ENCODE results near the gene CLDN2. TPM values are rescaled to one million over a fixed set of nuclear protein-coding genes. Genes with fewer than 3 reads are reported as not detected.

CLDN2 gene
- total RNA-seq, 1 donor from 2014 or later, result 0.13 TPM

DNA sequence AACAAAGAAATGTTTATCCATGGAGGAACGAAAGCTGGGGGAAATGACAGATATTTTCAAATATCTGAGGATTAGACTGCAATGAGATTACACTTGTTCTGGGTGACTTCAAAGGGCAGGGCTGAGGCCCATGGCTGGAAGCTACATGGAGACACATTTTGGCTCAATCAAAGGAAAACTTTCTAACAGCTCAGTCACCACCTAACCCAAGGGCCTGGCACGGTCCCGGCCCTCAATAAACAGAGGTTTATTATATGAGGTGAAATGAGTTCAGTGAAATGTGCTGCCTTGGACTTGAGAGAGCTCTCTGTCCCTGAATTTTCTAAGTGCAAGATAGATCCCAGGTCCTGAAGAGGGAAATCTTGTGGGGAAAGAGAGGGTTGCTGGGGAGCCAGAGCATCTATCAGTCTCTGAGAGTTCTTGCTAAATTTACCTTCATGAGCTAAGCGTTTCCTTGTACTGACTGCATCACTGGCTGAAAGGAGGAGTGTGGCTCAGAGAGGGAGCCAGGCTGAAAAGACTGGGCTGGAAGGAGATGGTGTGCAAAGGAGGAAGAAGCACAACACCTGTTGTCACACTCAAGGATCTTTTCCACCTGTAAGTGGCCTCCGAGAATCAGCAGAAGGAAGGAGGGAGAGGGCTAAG is 15.0 kb upstream of the CLDN2 start:
- no peak for DNase-seq (ENCODE audit: low read depth)
- TF ChIP-seq, protein P1, sequence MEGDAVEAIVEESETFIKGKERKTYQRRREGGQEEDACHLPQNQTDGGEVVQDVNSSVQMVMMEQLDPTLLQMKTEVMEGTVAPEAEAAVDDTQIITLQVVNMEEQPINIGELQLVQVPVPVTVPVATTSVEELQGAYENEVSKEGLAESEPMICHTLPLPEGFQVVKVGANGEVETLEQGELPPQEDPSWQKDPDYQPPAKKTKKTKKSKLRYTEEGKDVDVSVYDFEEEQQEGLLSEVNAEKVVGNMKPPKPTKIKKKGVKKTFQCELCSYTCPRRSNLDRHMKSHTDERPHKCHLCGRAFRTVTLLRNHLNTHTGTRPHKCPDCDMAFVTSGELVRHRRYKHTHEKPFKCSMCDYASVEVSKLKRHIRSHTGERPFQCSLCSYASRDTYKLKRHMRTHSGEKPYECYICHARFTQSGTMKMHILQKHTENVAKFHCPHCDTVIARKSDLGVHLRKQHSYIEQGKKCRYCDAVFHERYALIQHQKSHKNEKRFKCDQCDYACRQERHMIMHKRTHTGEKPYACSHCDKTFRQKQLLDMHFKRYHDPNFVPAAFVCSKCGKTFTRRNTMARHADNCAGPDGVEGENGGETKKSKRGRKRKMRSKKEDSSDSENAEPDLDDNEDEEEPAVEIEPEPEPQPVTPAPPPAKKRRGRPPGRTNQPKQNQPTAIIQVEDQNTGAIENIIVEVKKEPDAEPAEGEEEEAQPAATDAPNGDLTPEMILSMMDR (IDR thresholded peaks at IDR 0.05; ENCODE audit: insufficient read depth, low read length, poor library complexity, severe bottlenecking), result no peak
- H3K27me3 ChIP-seq (ENCODE audit: control insufficient read depth, insufficient read depth, low read length), result peaks cover 2% of the 10 kb centered on the region
- H3K36me3 ChIP-seq (ENCODE audit: control insufficient read depth, insufficient read depth, low read length), result no peaks in the 10 kb centered on the region
- no peak overlapping the region for H3K4me3 ChIP-seq (ENCODE audit: low read depth, low read length)

- H3K27me3 ChIP-seq (ENCODE audit: control insufficient read depth, insufficient read depth, low read length), result peaks cover 4% of the 10 kb centered on the region
- DNase-seq (ENCODE audit: low read depth), result no peak
- TF ChIP-seq, protein P1 (IDR thresholded peaks at IDR 0.05; ENCODE audit: insufficient read depth, low read length, poor library complexity, severe bottlenecking), result no peak
- H3K36me3 ChIP-seq (ENCODE audit: control insufficient read depth, insufficient read depth, low read length), result no peaks in the 10 kb centered on the region
- H3K4me3 ChIP-seq (ENCODE audit: low read depth, low read length), result no peak overlapping the region
Measured at GRCh38 chrX:106906361-106906760, 13.8 kb upstream of the CLDN2 start.

DNA sequence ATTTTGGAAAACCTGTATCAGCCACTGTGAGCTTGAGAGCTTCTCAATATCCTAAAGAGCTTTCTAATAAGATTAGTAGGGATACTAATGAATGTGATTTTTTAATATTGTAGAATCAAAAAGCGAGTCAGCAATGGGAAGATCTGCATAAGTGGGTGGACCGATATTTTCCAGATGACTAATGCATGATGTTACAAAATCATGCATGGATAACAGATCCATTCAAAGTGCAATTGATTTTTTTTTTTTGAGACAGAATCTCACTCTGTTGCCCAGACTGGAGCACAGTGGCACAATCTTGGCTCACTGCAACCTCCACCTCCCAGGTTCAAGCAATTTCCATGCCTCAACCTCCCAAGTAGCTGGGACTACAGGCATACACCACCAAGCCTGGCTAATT is 7.3 kb upstream of the CLDN2 start:
- peaks cover 4% of the 10 kb centered on the region for H3K27me3 ChIP-seq (ENCODE audit: control insufficient read depth, insufficient read depth, low read length)
- no peaks in the 10 kb centered on the region for H3K36me3 ChIP-seq (ENCODE audit: control insufficient read depth, insufficient read depth, low read length)
- H3K4me3 ChIP-seq (ENCODE audit: low read depth, low read length), result no peak overlapping the region
- DNase-seq (ENCODE audit: low read depth), result no peak
- TF ChIP-seq, protein P1 (IDR thresholded peaks at IDR 0.05; ENCODE audit: insufficient read depth, low read length, poor library complexity, severe bottlenecking), result no peak

DNA sequence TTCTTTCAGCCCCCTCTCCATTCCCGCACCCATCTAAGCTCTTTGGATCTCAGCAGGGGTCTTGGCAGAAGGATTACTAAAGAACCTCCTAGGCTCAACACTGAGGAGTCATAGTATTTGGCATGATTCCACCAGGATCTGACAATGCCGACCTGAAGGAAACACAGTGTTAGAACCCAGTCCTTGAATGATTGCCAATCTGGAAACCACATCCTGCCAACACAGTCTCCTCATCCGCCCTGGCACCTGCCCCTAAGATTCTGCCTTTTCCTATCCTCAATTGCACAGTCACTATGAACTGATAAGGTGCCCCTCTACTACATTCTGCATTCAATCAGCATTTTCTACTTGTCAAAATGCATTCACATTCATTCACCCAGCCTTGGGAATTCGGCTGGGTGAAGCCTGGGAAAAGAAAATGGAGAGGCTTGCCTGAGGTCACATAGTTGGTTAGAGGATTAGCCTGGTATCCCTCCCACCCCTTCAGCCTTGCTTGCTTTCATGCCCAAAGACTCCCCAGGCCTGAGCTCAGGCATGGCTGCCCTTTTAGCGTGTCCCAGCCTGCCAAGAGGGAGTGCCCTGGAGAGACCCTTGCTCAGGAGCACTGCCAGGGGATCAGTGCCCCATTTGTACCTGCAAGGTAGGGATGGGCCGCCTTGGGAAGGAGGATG is 2.2 kb upstream of the CLDN2 start:
- H3K27me3 ChIP-seq (ENCODE audit: control insufficient read depth, insufficient read depth, low read length), result no peaks in the 10 kb centered on the region
- TF ChIP-seq, protein P1 (IDR thresholded peaks at IDR 0.05; ENCODE audit: insufficient read depth, low read length, poor library complexity, severe bottlenecking), result no peak
- DNase-seq (ENCODE audit: low read depth), result peak; percentile 68
- H3K4me3 ChIP-seq (ENCODE audit: low read depth, low read length), result no peak overlapping the region
- H3K36me3 ChIP-seq (ENCODE audit: control insufficient read depth, insufficient read depth, low read length), result no peaks in the 10 kb centered on the region

DNA sequence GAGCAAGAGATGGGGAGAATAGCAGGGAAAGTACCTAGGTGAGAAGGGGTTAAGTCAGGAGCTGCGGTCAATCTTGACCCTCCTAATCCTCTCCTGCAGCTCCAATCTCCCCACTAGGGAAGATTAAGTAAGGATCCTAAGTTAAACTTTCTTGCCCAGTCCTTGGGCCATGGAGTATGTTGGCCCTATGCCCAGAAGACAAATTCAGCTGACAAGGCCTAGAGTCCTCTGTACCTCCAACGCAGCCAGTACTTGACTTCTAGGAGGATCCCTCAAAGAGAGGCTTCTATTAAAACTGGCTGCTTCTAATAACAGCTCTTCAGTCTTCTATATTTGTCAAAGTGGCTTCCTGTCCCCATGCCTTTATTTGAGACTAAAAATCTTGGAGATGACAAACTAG is 1.4 kb downstream of the CLDN2 start:
- H3K36me3 ChIP-seq (ENCODE audit: control insufficient read depth, insufficient read depth, low read length), result no peaks in the 10 kb centered on the region
- H3K4me3 ChIP-seq (ENCODE audit: low read depth, low read length), result no peak overlapping the region
- DNase-seq (ENCODE audit: low read depth), result no peak
- TF ChIP-seq, protein P1 (IDR thresholded peaks at IDR 0.05; ENCODE audit: insufficient read depth, low read length, poor library complexity, severe bottlenecking), result no peak
- no peaks in the 10 kb centered on the region for H3K27me3 ChIP-seq (ENCODE audit: control insufficient read depth, insufficient read depth, low read length)
